ENCODE measurements around the gene SCARB1.

SCARB1 gene

DNA sequence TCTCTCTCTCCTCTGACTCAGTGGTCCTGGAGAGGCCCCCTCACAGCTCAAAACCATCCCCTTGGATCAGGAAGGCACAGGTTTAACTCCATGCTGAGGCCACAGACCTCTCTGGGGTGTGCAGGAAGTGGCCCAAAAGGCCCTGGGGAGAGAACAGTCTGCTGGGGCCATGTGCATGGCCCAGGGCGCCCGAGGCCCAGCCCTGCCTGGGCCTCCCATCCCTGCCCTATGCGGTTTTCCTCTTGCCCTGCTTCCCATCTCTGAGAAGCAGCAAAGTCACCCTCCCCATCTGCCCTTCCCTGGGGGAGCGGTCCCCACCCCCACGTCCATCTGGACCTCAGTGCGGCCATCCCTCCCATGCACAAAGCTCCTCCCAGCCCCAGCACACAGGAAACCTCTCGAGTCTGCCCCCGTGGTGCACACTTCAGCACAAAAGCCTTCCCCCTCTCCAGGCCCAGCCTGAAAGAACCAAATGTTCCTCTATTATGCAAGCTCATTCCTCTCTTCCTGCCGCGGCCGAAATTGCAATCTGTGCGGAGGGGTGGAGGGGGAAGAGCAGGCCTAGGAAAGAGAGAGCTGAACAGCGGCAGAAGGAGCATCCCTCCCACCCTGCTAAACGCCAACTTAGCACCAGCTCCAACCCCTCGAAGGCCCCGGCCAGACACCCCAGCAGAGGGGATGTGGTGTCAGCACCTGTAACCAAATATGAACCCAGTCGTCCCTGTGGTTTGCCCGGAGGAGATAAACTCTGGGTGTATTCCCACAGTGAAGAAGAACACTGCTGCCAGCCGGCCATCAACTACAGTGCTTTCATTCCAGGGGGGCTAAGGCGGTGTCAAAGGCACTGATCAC is 108.5 kb downstream of the SCARB1 start (continued):
- TF ChIP-seq, protein P1, sequence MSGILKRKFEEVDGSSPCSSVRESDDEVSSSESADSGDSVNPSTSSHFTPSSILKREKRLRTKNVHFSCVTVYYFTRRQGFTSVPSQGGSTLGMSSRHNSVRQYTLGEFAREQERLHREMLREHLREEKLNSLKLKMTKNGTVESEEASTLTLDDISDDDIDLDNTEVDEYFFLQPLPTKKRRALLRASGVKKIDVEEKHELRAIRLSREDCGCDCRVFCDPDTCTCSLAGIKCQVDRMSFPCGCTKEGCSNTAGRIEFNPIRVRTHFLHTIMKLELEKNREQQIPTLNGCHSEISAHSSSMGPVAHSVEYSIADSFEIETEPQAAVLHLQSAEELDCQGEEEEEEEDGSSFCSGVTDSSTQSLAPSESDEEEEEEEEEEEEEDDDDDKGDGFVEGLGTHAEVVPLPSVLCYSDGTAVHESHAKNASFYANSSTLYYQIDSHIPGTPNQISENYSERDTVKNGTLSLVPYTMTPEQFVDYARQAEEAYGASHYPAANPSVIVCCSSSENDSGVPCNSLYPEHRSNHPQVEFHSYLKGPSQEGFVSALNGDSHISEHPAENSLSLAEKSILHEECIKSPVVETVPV (CRISPR knock-in tag; IDR thresholded peaks at IDR 0.05): no peak
- TF ChIP-seq ZNF565 (CRISPR knock-in tag; conservative IDR thresholded peaks at IDR 0.05; ENCODE audit: low read depth): no peak
- no peak for TF ChIP-seq ZFP30 (CRISPR knock-in tag; IDR thresholded peaks at IDR 0.05)
- TF ChIP-seq, protein P2, sequence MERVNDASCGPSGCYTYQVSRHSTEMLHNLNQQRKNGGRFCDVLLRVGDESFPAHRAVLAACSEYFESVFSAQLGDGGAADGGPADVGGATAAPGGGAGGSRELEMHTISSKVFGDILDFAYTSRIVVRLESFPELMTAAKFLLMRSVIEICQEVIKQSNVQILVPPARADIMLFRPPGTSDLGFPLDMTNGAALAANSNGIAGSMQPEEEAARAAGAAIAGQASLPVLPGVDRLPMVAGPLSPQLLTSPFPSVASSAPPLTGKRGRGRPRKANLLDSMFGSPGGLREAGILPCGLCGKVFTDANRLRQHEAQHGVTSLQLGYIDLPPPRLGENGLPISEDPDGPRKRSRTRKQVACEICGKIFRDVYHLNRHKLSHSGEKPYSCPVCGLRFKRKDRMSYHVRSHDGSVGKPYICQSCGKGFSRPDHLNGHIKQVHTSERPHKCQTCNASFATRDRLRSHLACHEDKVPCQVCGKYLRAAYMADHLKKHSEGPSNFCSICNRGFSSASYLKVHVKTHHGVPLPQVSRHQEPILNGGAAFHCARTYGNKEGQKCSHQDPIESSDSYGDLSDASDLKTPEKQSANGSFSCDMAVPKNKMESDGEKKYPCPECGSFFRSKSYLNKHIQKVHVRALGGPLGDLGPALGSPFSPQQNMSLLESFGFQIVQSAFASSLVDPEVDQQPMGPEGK (CRISPR knock-in tag; IDR thresholded peaks at IDR 0.05; ENCODE audit: borderline replicate concordance): no peak

DNA sequence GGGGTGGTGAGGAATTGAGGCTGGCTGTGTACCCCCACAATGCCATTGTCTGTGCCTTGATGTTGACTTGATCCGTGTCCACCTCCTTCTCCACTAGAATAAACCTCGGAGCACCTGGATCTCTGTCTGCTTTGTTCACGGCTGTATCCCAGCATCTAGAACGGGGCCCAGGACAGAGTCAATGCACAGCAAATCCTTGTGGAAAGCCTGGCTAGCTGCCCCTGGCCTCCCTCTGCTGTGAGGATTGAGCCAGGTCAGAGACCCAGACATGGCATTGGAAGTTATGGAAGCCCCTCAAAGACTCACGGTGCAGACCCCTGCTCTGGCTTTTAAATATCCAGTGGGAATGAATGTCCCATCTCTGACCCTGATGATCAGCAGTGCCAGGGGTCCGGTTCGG is 109.2 kb downstream of the SCARB1 start:
- TF ChIP-seq CSDC2 (CRISPR knock-in tag; IDR thresholded peaks at IDR 0.05) (no peak), ZNF8 (CRISPR knock-in tag; IDR thresholded peaks at IDR 0.05) (no peak), OSR1 (CRISPR knock-in tag; IDR thresholded peaks at IDR 0.05) (no peak), ZNF70 (CRISPR knock-in tag; IDR thresholded peaks at IDR 0.05) (no peak), ZNF565 (CRISPR knock-in tag; conservative IDR thresholded peaks at IDR 0.05; ENCODE audit: low read depth) (no peak), TCF4 (CRISPR knock-in tag; IDR thresholded peaks at IDR 0.05; ENCODE audit: borderline replicate concordance) (no peak), RARB (CRISPR knock-in tag; IDR thresholded peaks at IDR 0.05) (no peak), GLIS3 (CRISPR knock-in tag; IDR thresholded peaks at IDR 0.05) (no peak), ZC3H10 (CRISPR knock-in tag; IDR thresholded peaks at IDR 0.05) (no peak), ESRRG (CRISPR knock-in tag; IDR thresholded peaks at IDR 0.05) (no peak), ISL1 (CRISPR knock-in tag; IDR thresholded peaks at IDR 0.05) (no peak)
- TF ChIP-seq, protein P3, sequence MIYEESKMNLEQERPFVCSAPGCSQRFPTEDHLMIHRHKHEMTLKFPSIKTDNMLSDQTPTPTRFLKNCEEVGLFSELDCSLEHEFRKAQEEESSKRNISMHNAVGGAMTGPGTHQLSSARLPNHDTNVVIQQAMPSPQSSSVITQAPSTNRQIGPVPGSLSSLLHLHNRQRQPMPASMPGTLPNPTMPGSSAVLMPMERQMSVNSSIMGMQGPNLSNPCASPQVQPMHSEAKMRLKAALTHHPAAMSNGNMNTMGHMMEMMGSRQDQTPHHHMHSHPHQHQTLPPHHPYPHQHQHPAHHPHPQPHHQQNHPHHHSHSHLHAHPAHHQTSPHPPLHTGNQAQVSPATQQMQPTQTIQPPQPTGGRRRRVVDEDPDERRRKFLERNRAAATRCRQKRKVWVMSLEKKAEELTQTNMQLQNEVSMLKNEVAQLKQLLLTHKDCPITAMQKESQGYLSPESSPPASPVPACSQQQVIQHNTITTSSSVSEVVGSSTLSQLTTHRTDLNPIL (CRISPR knock-in tag; IDR thresholded peaks at IDR 0.05; ENCODE audit: low read depth): no peak
- TF ChIP-seq, protein P1 (CRISPR knock-in tag; IDR thresholded peaks at IDR 0.05): no peak
- TF ChIP-seq, protein P4, sequence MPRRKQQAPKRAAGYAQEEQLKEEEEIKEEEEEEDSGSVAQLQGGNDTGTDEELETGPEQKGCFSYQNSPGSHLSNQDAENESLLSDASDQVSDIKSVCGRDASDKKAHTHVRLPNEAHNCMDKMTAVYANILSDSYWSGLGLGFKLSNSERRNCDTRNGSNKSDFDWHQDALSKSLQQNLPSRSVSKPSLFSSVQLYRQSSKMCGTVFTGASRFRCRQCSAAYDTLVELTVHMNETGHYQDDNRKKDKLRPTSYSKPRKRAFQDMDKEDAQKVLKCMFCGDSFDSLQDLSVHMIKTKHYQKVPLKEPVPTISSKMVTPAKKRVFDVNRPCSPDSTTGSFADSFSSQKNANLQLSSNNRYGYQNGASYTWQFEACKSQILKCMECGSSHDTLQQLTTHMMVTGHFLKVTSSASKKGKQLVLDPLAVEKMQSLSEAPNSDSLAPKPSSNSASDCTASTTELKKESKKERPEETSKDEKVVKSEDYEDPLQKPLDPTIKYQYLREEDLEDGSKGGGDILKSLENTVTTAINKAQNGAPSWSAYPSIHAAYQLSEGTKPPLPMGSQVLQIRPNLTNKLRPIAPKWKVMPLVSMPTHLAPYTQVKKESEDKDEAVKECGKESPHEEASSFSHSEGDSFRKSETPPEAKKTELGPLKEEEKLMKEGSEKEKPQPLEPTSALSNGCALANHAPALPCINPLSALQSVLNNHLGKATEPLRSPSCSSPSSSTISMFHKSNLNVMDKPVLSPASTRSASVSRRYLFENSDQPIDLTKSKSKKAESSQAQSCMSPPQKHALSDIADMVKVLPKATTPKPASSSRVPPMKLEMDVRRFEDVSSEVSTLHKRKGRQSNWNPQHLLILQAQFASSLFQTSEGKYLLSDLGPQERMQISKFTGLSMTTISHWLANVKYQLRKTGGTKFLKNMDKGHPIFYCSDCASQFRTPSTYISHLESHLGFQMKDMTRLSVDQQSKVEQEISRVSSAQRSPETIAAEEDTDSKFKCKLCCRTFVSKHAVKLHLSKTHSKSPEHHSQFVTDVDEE (CRISPR knock-in tag; IDR thresholded peaks at IDR 0.05): no peak
- TF ChIP-seq, protein P5, sequence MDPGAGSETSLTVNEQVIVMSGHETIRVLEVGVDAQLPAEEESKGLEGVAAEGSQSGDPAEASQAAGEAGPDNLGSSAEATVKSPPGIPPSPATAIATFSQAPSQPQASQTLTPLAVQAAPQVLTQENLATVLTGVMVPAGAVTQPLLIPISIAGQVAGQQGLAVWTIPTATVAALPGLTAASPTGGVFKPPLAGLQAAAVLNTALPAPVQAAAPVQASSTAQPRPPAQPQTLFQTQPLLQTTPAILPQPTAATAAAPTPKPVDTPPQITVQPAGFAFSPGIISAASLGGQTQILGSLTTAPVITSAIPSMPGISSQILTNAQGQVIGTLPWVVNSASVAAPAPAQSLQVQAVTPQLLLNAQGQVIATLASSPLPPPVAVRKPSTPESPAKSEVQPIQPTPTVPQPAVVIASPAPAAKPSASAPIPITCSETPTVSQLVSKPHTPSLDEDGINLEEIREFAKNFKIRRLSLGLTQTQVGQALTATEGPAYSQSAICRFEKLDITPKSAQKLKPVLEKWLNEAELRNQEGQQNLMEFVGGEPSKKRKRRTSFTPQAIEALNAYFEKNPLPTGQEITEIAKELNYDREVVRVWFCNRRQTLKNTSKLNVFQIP (CRISPR knock-in tag; IDR thresholded peaks at IDR 0.05; ENCODE audit: borderline replicate concordance, low read depth): no peak
- ATAC-seq: no peak

DNA sequence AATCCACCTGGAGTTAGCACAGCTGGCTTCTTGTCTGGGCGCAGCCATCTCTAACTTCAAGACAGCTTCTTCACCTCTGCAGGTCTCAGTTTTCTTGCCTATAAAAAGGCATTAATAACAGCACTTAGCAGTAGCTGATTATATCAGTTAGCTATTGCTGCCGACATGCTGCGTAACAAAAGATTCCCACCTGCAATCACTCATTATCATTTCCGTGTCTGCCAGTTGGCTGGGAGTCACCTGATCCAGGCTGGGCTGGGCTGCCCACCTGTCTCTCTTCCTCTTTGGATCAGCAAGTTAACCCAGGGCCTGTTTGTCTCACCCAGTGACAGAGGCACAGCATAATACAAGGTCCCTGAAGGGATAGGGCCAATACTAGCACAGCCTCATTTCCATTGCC is 109.7 kb downstream of the SCARB1 start:
- no peak for TF ChIP-seq TCF4 (CRISPR knock-in tag; IDR thresholded peaks at IDR 0.05; ENCODE audit: borderline replicate concordance)
- TF ChIP-seq GLIS3 (CRISPR knock-in tag; IDR thresholded peaks at IDR 0.05): no peak
- TF ChIP-seq PPARA (CRISPR knock-in tag; IDR thresholded peaks at IDR 0.05; ENCODE audit: borderline replicate concordance): no peak
- TF ChIP-seq ZNF565 (CRISPR knock-in tag; conservative IDR thresholded peaks at IDR 0.05; ENCODE audit: low read depth): no peak
- no peak for TF ChIP-seq OSR1 (CRISPR knock-in tag; IDR thresholded peaks at IDR 0.05)
- TF ChIP-seq, protein P5 (CRISPR knock-in tag; IDR thresholded peaks at IDR 0.05; ENCODE audit: borderline replicate concordance, low read depth): no peak
- TF ChIP-seq RARB (CRISPR knock-in tag; IDR thresholded peaks at IDR 0.05): no peak
- TF ChIP-seq, protein P3 (CRISPR knock-in tag; IDR thresholded peaks at IDR 0.05; ENCODE audit: low read depth): no peak
- TF ChIP-seq BACH2 (CRISPR knock-in tag; IDR thresholded peaks at IDR 0.05; ENCODE audit: borderline replicate concordance): no peak
- no peak for TF ChIP-seq ZNF8 (CRISPR knock-in tag; IDR thresholded peaks at IDR 0.05)
- no peak for ATAC-seq
